A549 treated with AZD2906 at 1 μM for 4 hours (cell line): ENCODE results near the gene YAF2. TPM values are rescaled to one million over a fixed set of nuclear protein-coding genes. Genes with fewer than 3 reads are reported as not detected.

Experiments used
- total RNA-seq: library from RNA; stranded (reverse); fragments of 200-300 nt; extraction: Qiagen RNA extraction; gene quantifications from 5 replicates; pipeline ENCODE4 v1.2.3, GENCODE V29; 2022

The YAF2 gene
- 17.4 to 25.1 TPM (median 21.3 TPM) in 5 replicates for total RNA-seq

GRCh38 chr12:42238240-42239140 lies at the start of gene YAF2:
TSS of gene YAF2 (minus strand) at chr12:42238248. CDS start at chr12:42238180, 68 bp downstream.

GRCh38 chr12:42144408-42145196 lies 93.4 kb downstream of the YAF2 start, which contains the start of gene GXYLT1:
TSS of gene GXYLT1 (minus strand) at chr12:42144874. CDS start at chr12:42144646, 228 bp downstream.

Other genes with a start within 250 kb of the YAF2 start
- 11.2 to 15.3 TPM (median 13.9 TPM) in 5 replicates for gene GXYLT1, start 93.4 kb downstream of the YAF2 start, total RNA-seq
- gene ZCRB1, start 87.8 kb upstream of the YAF2 start, total RNA-seq: 52.8 to 68.9 TPM (median 55.1 TPM) in 5 replicates
- 47.6 to 80.0 TPM (median 53.1 TPM) in 5 replicates for gene PPHLN1, start 87.9 kb upstream of the YAF2 start, total RNA-seq